Progenitor cell of endocrine pancreas (in vitro differentiated cells): ENCODE results near the gene G2E3. TPM values are rescaled to one million over a fixed set of nuclear protein-coding genes. Genes with fewer than 3 reads are reported as not detected.

Experiments
- DNase-seq: peaks from one replicate; pipeline ENCODE4 v3.0.0; 2021; ENCODE audit warnings: low spot score; ENCODE audit not compliant: unreplicated experiment
- H3K27ac Mint-ChIP-seq: 2 replicates; pipeline ENCODE4 v1.8.0; 2021; ENCODE audit warnings: mild to moderate bottlenecking, moderate library complexity, mixed read lengths
- H3K27me3 Mint-ChIP-seq: 2 replicates; pipeline ENCODE4 v1.8.0; 2021; ENCODE audit warnings: mixed read lengths
- H3K36me3 Mint-ChIP-seq: 2 replicates; pipeline ENCODE4 v1.8.0; 2022; ENCODE audit warnings: mixed read lengths; ENCODE audit not compliant: insufficient read depth
- H3K4me1 Mint-ChIP-seq: 2 replicates; pipeline ENCODE4 v1.8.0; 2021; ENCODE audit warnings: low read depth, mixed read lengths
- H3K4me3 Mint-ChIP-seq: 2 replicates; pipeline ENCODE4 v1.8.0; 2021; ENCODE audit warnings: low read depth, mild to moderate bottlenecking, moderate library complexity, mixed read lengths
- H3K9me3 Mint-ChIP-seq: 2 replicates; pipeline ENCODE4 v1.8.0; 2021; ENCODE audit warnings: low read depth, mixed read lengths
- total RNA-seq: library from RNA; stranded (reverse); gene quantifications from 2 replicates; pipeline ENCODE4 v1.2.1, GENCODE V29; 2021
- TF ChIP-seq, protein P1 (sequence below): fragments of 200-600 bp; sonication (generic); IDR thresholded peaks from one replicate; pipeline ENCODE4 v1.5.0; 2021; ENCODE audit warnings: antibody characterized with exemption, mild to moderate bottlenecking; ENCODE audit not compliant: unreplicated experiment

G2E3 gene
- total RNA-seq, 1 donor from 2014 or later: 31.4 TPM

- peaks cover 9% of the 10 kb centered on the region for H3K4me1 Mint-ChIP-seq
- peaks cover 14% of the 10 kb centered on the region for H3K36me3 Mint-ChIP-seq
- TF ChIP-seq, protein P1, sequence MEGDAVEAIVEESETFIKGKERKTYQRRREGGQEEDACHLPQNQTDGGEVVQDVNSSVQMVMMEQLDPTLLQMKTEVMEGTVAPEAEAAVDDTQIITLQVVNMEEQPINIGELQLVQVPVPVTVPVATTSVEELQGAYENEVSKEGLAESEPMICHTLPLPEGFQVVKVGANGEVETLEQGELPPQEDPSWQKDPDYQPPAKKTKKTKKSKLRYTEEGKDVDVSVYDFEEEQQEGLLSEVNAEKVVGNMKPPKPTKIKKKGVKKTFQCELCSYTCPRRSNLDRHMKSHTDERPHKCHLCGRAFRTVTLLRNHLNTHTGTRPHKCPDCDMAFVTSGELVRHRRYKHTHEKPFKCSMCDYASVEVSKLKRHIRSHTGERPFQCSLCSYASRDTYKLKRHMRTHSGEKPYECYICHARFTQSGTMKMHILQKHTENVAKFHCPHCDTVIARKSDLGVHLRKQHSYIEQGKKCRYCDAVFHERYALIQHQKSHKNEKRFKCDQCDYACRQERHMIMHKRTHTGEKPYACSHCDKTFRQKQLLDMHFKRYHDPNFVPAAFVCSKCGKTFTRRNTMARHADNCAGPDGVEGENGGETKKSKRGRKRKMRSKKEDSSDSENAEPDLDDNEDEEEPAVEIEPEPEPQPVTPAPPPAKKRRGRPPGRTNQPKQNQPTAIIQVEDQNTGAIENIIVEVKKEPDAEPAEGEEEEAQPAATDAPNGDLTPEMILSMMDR: no peak
- H3K27me3 Mint-ChIP-seq: no peaks in the 10 kb centered on the region
- DNase-seq: no peak
- peaks cover 11% of the 10 kb centered on the region for H3K9me3 Mint-ChIP-seq
- no peak overlapping the region for H3K27ac Mint-ChIP-seq
- no peak overlapping the region for H3K4me3 Mint-ChIP-seq
Observed at GRCh38 chr14:30564235-30564867, 5.4 kb downstream of the G2E3 start.

DNA sequence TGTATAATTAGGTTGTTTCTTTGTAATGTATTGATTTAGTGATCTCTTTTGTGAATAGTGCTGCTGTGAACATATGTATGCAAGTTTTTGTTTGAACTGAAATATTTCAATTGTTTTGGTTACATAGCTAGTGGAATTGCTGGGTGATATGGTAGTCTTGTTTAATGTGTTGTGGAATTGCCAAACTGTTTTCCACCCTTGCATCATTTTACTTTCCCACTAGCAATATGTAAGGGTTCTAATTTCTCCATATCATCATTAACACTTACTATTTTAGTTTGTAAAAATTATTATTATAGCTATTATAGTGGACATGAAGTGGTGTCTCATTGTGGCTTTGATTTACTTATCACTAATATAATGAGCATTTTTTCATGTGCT is 5.9 kb downstream of the G2E3 start:
- H3K4me1 Mint-ChIP-seq: peaks cover 10% of the 10 kb centered on the region
- TF ChIP-seq, protein P1: no peak

GRCh38 chr14:30569216-30569902 is 10.4 kb downstream of the G2E3 start:
- no peaks in the 10 kb centered on the region for H3K27me3 Mint-ChIP-seq
- no peak for DNase-seq
- H3K27ac Mint-ChIP-seq: peak overlapping the region; percentile 34
- peaks cover 19% of the 10 kb centered on the region for H3K4me1 Mint-ChIP-seq
- H3K9me3 Mint-ChIP-seq: peaks cover 7% of the 10 kb centered on the region
- no peak overlapping the region for H3K4me3 Mint-ChIP-seq
- peaks cover 8% of the 10 kb centered on the region for H3K36me3 Mint-ChIP-seq
- TF ChIP-seq, protein P1: no peak

More for the DNA sequence above, 5.9 kb downstream of the G2E3 start:
- H3K9me3 Mint-ChIP-seq: peaks cover 11% of the 10 kb centered on the region
- H3K27ac Mint-ChIP-seq: no peak overlapping the region
- no peaks in the 10 kb centered on the region for H3K27me3 Mint-ChIP-seq
- DNase-seq: no peak
- H3K36me3 Mint-ChIP-seq: peaks cover 14% of the 10 kb centered on the region
- no peak overlapping the region for H3K4me3 Mint-ChIP-seq

DNA sequence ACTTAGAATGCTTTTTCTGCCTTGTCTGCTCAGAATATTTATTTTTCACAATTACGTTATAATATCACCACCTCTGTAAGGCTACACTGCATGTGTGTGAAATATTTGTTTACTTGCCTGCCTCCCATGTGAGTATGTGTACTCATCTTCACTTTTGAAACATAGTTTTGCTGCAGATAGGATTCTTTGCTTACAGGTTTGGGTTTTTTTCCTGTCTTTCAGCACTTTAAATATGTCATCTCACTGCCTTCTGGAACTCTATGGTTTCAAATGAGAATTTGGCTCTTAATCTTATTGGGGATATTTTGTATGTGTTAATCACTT is 10.9 kb downstream of the G2E3 start:
- no peak for DNase-seq
- peaks cover 22% of the 10 kb centered on the region for H3K4me1 Mint-ChIP-seq
- peaks cover 3% of the 10 kb centered on the region for H3K9me3 Mint-ChIP-seq
- H3K4me3 Mint-ChIP-seq: no peak overlapping the region
- H3K27ac Mint-ChIP-seq: no peak overlapping the region
- TF ChIP-seq, protein P1: no peak
- no peaks in the 10 kb centered on the region for H3K27me3 Mint-ChIP-seq
- H3K36me3 Mint-ChIP-seq: peaks cover 3% of the 10 kb centered on the region

DNA sequence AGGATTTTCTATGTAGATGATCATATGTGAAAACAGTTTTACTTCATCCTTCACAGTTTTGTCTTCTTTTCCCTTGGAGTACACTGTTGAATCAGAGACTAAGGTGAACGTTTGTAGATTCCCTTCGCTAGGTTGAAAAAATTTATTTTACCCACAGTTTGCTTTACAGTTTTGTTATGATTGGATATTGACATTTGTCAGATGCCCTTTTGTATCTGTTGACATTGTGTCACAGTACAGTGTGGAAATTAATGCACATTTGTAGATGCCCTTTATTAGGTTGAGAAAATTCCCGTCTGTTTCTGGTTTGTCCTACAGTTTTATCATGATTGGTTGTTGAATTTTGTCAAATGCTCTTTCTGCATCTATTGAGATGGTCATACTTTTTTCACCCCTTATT is 13.3 kb downstream of the G2E3 start:
- Mint-ChIP-seq H3K4me1 (peaks cover 23% of the 10 kb centered on the region), H3K36me3 (peaks cover 4% of the 10 kb centered on the region), H3K27ac (no peak overlapping the region), H3K27me3 (no peaks in the 10 kb centered on the region), H3K9me3 (no peaks in the 10 kb centered on the region), H3K4me3 (no peak overlapping the region)
- DNase-seq: no peak
- TF ChIP-seq, protein P1: no peak
